ENCODE measurements around the gene ZNHIT3. TPM values are rescaled to one million over a fixed set of nuclear protein-coding genes. Genes with fewer than 3 reads are reported as not detected.

Gene ZNHIT3
- total and polyA plus RNA-seq, 2 experiments from 2014 or later, result 48.1 to 53.3 TPM

GRCh38 chr17:36501351-36501750 is 14.9 kb downstream of the ZNHIT3 start:
- no peaks in the 10 kb centered on the region for H3K4me1 ChIP-seq (ENCODE audit: insufficient read depth)
- no peaks in the 10 kb centered on the region for H3K27me3 ChIP-seq
- DNase-seq (ENCODE audit: low spot score), result peak; percentile 2
- no peak overlapping the region for H2AFZ ChIP-seq
- H3K27ac ChIP-seq, result no peak overlapping the region
- no peaks in the 10 kb centered on the region for H3K9me2 ChIP-seq (replicated peaks; ENCODE audit: insufficient read depth)
- no peak overlapping the region for H3K4me3 ChIP-seq
- no peaks in the 10 kb centered on the region for H3K79me2 ChIP-seq
- no peak for TF ChIP-seq EZH2phosphoT487 (IDR thresholded peaks at IDR 0.05; ENCODE audit: low read depth, severe bottlenecking, unreplicated experiment)
- H3K9me3 ChIP-seq (ENCODE audit: low read depth), result no peaks in the 10 kb centered on the region
- H3K4me2 ChIP-seq, result no peak overlapping the region
- H3K36me3 ChIP-seq (replicated peaks; ENCODE audit: insufficient read depth, low read depth), result no peaks in the 10 kb centered on the region
- H4K20me1 ChIP-seq (ENCODE audit: insufficient read depth, poor library complexity, severe bottlenecking), result no peaks in the 10 kb centered on the region
- 95% methylated on average over 3 of the region's 3 CpGs for WGBS (ENCODE audit: low lambda C conversion rate, missing lambda C conversion rate)

GRCh38 chr17:36501963-36502362 is 15.5 kb downstream of the ZNHIT3 start:
- no peaks in the 10 kb centered on the region for H3K36me3 ChIP-seq (replicated peaks; ENCODE audit: insufficient read depth, low read depth)
- 96% methylated on average over 6 of the region's 6 CpGs for WGBS (ENCODE audit: low lambda C conversion rate, missing lambda C conversion rate)
- H3K9me3 ChIP-seq (ENCODE audit: low read depth), result no peaks in the 10 kb centered on the region
- H3K27ac ChIP-seq, result no peak overlapping the region
- no peaks in the 10 kb centered on the region for H3K79me2 ChIP-seq
- H4K20me1 ChIP-seq (ENCODE audit: insufficient read depth, poor library complexity, severe bottlenecking), result no peaks in the 10 kb centered on the region
- H2AFZ ChIP-seq, result no peak overlapping the region
- H3K4me1 ChIP-seq (ENCODE audit: insufficient read depth), result no peaks in the 10 kb centered on the region
- H3K9me2 ChIP-seq (replicated peaks; ENCODE audit: insufficient read depth), result no peaks in the 10 kb centered on the region
- DNase-seq (ENCODE audit: low spot score), result peak; percentile 1
- no peak for TF ChIP-seq EZH2 (IDR thresholded peaks at IDR 0.05; ENCODE audit: borderline replicate concordance)
- TF ChIP-seq EZH2phosphoT487 (IDR thresholded peaks at IDR 0.05; ENCODE audit: low read depth, severe bottlenecking, unreplicated experiment), result no peak
- TF ChIP-seq CTCF (IDR thresholded peaks at IDR 0.05; ENCODE audit: poor library complexity), result no peak
- no peak overlapping the region for H3K4me3 ChIP-seq
- no peaks in the 10 kb centered on the region for H3K27me3 ChIP-seq
- H3K4me2 ChIP-seq, result no peak overlapping the region

- no peaks in the 10 kb centered on the region for H3K36me3 ChIP-seq (replicated peaks; ENCODE audit: insufficient read depth, low read depth)
- 93% methylated on average over 7 of the region's 7 CpGs for whole genome bisulfite sequencing (ENCODE audit: low lambda C conversion rate, missing lambda C conversion rate)
Measured at GRCh38 chr17:36503456-36504155, 17.1 kb downstream of the ZNHIT3 start.

More at GRCh38 chr17:36503456-36504155, 17.1 kb downstream of the ZNHIT3 start:
- H3K79me2 ChIP-seq, result no peaks in the 10 kb centered on the region
- TF ChIP-seq EZH2 (IDR thresholded peaks at IDR 0.05; ENCODE audit: borderline replicate concordance) (no peak), CTCF (IDR thresholded peaks at IDR 0.05; ENCODE audit: poor library complexity) (no peak), EZH2phosphoT487 (IDR thresholded peaks at IDR 0.05; ENCODE audit: low read depth, severe bottlenecking, unreplicated experiment) (no peak)
- no peaks in the 10 kb centered on the region for H3K9me2 ChIP-seq (replicated peaks; ENCODE audit: insufficient read depth)
- no peak overlapping the region for H2AFZ ChIP-seq
- no peak overlapping the region for H3K4me3 ChIP-seq
- H3K27ac ChIP-seq, result no peak overlapping the region
- no peaks in the 10 kb centered on the region for H4K20me1 ChIP-seq (ENCODE audit: insufficient read depth, poor library complexity, severe bottlenecking)
- DNase-seq (ENCODE audit: low spot score), result no peak
- H3K4me1 ChIP-seq (ENCODE audit: insufficient read depth), result no peaks in the 10 kb centered on the region
- no peaks in the 10 kb centered on the region for H3K27me3 ChIP-seq
- no peak overlapping the region for H3K4me2 ChIP-seq
- H3K9me3 ChIP-seq (ENCODE audit: low read depth), result no peaks in the 10 kb centered on the region
